A673 (cell line): Measurements from ENCODE around the gene CEP131. TPM values are rescaled to one million over a fixed set of nuclear protein-coding genes. Genes with fewer than 3 reads are reported as not detected.
"Not testable (repeated sequence)": the region's sequence is repeated elsewhere in the genome, so short reads cannot be mapped to it uniquely, and the experiment has no call there.

Experiments
- BruUV-seq: library from RNA; stranded (reverse); fragments of 400-500 nt; replicated peaks from 2 replicates; lab custom pipeline; 2021; lab: Mats Ljungman, UMichigan
- CTCF ChIA-PET: fragments of 300-600 bp; sonication (Branson Sonifier 250); formaldehyde crosslinking; loops from one replicate; lab custom pipeline; 2022; ENCODE audit warnings: antibody characterized with exemption; lab: Charles Lee
- POLR2A ChIA-PET: fragments of 300-600 bp; sonication (Branson Sonifier 250); formaldehyde crosslinking; loops from one replicate; lab custom pipeline; 2022; ENCODE audit warnings: antibody characterized with exemption; ENCODE audit not compliant: low non-redundant PET; lab: Charles Lee
- DNase-seq: peaks from one replicate; pipeline ENCODE4 v3.0.0-alpha.2; 2015; ENCODE audit warnings: low spot score
- H3K27ac ChIP-seq: fragments of 200-600 bp; sonication (generic); 2 replicates; pipeline ENCODE4 v1.5.1; 2016; ENCODE audit warnings: mixed run types, low read depth, mild to moderate bottlenecking, mixed read lengths, antibody characterized with exemption, low read length; ENCODE audit not compliant: poor library complexity, severe bottlenecking
- H3K27me3 ChIP-seq: fragments of 200-600 bp; sonication (generic); replicated peaks from 2 replicates; pipeline ENCODE4 v1.6.1; 2017; ENCODE audit warnings: mixed run types, low read depth, mild to moderate bottlenecking, mixed read lengths, antibody characterized with exemption, low read length; ENCODE audit not compliant: insufficient read depth, poor library complexity
- H3K36me3 ChIP-seq: fragments of 200-600 bp; sonication (generic); 2 replicates; pipeline ENCODE4 v1.6.1; 2016; ENCODE audit warnings: mixed run types, mild to moderate bottlenecking, mixed read lengths, antibody characterized with exemption, low read length; ENCODE audit not compliant: insufficient read depth, poor library complexity, severe bottlenecking
- H3K4me1 ChIP-seq: fragments of 200-600 bp; sonication (generic); 2 replicates; pipeline ENCODE4 v1.6.1; 2017; ENCODE audit warnings: mixed run types, mild to moderate bottlenecking, mixed read lengths, antibody characterized with exemption, low read length; ENCODE audit not compliant: insufficient read depth, poor library complexity, severe bottlenecking
- H3K4me3 ChIP-seq: fragments of 200-600 bp; sonication (generic); 2 replicates; pipeline ENCODE4 v1.5.1; 2016; ENCODE audit warnings: low read depth, mixed run types, mild to moderate bottlenecking, mixed read lengths, low read length; ENCODE audit not compliant: poor library complexity, severe bottlenecking
- H3K9me3 ChIP-seq: fragments of 200-600 bp; sonication (generic); 2 replicates; pipeline ENCODE4 v1.6.1; 2016; ENCODE audit warnings: mixed run types, low read depth, mild to moderate bottlenecking, mixed read lengths, antibody characterized with exemption, low read length; ENCODE audit not compliant: poor library complexity, severe bottlenecking
- EZH2 ChIP-seq: fragments of 200-600 bp; sonication (generic); IDR thresholded peaks from 2 replicates; pipeline ENCODE4 v1.6.1; 2017; ENCODE audit warnings: borderline replicate concordance, low read depth, mild to moderate bottlenecking, mixed read lengths, antibody characterized with exemption, low read length; ENCODE audit not compliant: poor library complexity, severe bottlenecking
- intact Hi-C: fragments of 100-400 bp; cut with micrococcal nuclease; formaldehyde crosslinking; loops from one replicate; pipeline ENCODE4 v1.10.0; 2022; ENCODE audit not compliant: unreplicated experiment
- total RNA-seq: library from RNA; stranded (reverse); gene quantifications from 2 replicates; pipeline ENCODE4 v1.2.3, GENCODE V29; 2021
- TF ChIP-seq, protein P1 (sequence below): fragments of 300-800, 200-600 bp; sonication (generic); conservative IDR thresholded peaks from 2 replicates; pipeline ENCODE4 v1.5.1; 2017; ENCODE audit warnings: low read depth, mild to moderate bottlenecking, antibody characterized with exemption, low read length, moderate library complexity, mixed read lengths

The CEP131 gene
- total RNA-seq, 1 experiment from 2014 or later = 27.1 TPM

- Histone ChIP-seq H3K27ac (no peak overlapping the region), H3K36me3 (no peaks in the 10 kb centered on the region), H3K4me3 (no peak overlapping the region), H3K9me3 (no peaks in the 10 kb centered on the region), H3K27me3 (no peaks in the 10 kb centered on the region), H3K4me1 (peaks cover 11% of the 10 kb centered on the region)
- TF ChIP-seq EZH2 = no peak
- TF ChIP-seq, protein P1, sequence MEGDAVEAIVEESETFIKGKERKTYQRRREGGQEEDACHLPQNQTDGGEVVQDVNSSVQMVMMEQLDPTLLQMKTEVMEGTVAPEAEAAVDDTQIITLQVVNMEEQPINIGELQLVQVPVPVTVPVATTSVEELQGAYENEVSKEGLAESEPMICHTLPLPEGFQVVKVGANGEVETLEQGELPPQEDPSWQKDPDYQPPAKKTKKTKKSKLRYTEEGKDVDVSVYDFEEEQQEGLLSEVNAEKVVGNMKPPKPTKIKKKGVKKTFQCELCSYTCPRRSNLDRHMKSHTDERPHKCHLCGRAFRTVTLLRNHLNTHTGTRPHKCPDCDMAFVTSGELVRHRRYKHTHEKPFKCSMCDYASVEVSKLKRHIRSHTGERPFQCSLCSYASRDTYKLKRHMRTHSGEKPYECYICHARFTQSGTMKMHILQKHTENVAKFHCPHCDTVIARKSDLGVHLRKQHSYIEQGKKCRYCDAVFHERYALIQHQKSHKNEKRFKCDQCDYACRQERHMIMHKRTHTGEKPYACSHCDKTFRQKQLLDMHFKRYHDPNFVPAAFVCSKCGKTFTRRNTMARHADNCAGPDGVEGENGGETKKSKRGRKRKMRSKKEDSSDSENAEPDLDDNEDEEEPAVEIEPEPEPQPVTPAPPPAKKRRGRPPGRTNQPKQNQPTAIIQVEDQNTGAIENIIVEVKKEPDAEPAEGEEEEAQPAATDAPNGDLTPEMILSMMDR = no peak
- no peak for DNase-seq
- no TSS peak for BruUV-seq
- CTCF ChIA-PET = no interaction called here
- POLR2A ChIA-PET = no interaction called here
- intact Hi-C loops = no loop called here
Measured at GRCh38 chr17:81156866-81157805, 65.6 kb downstream of the CEP131 start.

GRCh38 chr17:81154961-81155360, 67.8 kb downstream of the CEP131 start:
- POLR2A ChIA-PET = no interaction called here
- no peak for DNase-seq
- Histone ChIP-seq H3K4me1 (peaks cover 11% of the 10 kb centered on the region), H3K4me3 (no peak overlapping the region), H3K27ac (no peak overlapping the region), H3K36me3 (no peaks in the 10 kb centered on the region), H3K9me3 (no peaks in the 10 kb centered on the region), H3K27me3 (no peaks in the 10 kb centered on the region)
- intact Hi-C loops = no loop called here
- no TSS peak for BruUV-seq
- CTCF ChIA-PET = no interaction called here
- TF ChIP-seq, protein P1 = no peak

DNA sequence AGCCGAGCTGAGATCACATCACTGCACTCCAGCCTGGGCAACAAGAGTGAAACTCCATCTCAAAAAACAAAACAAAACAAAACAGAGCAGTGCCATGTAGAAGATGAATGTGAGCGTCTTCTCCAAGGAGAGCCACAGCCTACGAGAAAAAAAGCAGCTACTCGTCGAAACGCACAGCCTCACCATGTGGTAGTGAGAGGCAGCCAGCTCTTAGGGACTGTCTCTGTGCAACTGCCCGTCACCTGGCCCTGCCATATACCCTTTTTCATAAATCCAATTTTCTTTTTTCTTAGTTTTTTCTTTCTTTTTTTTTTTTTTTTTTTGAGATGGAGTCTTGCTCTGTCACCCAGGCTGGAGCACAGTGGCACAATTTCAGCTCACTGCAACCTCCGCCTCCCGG, 68.7 kb downstream of the CEP131 start:
- H3K36me3 ChIP-seq, CTCF ChIA-PET, H3K27me3 ChIP-seq, intact Hi-C loops, H3K9me3 ChIP-seq, H3K4me3 ChIP-seq, BruUV-seq, DNase-seq, POLR2A ChIA-PET: not testable (repeated sequence)
- H3K4me1 ChIP-seq = peaks cover 11% of the 10 kb centered on the region
- peak overlapping the region; percentile 54 for H3K27ac ChIP-seq

GRCh38 chr17:81153340-81153803, 69.4 kb downstream of the CEP131 start:
- intact Hi-C loops = no loop called here
- H3K4me1 ChIP-seq = peaks cover 11% of the 10 kb centered on the region
- ChIA-PET POLR2A (no interaction called here), CTCF (no interaction called here)
- H3K4me3 ChIP-seq = no peak overlapping the region
- no peaks in the 10 kb centered on the region for H3K9me3 ChIP-seq
- H3K36me3 ChIP-seq = no peaks in the 10 kb centered on the region
- TF ChIP-seq EZH2 = no peak
- TF ChIP-seq, protein P1 = no peak
- peak overlapping the region; percentile 54 for H3K27ac ChIP-seq
- H3K27me3 ChIP-seq = no peaks in the 10 kb centered on the region
- no TSS peak for BruUV-seq
- peak; percentile 94 for DNase-seq
